Hematopoietic multipotent progenitor cell treated with erythropoietin and hydrocortisone succinate and interleukin-3 and kit ligand, for 15 days (in vitro differentiated cells): ENCODE data around the gene SEMA3B.
A peak's percentile ranks its signal among the peaks of the same experiment; 100 is the strongest.

ENCODE experiments used
- DNase-seq: peaks from one replicate; pipeline ENCODE4 v3.0.0-alpha.2; 2015; ENCODE audit warnings: low spot score

SEMA3B gene

DNA sequence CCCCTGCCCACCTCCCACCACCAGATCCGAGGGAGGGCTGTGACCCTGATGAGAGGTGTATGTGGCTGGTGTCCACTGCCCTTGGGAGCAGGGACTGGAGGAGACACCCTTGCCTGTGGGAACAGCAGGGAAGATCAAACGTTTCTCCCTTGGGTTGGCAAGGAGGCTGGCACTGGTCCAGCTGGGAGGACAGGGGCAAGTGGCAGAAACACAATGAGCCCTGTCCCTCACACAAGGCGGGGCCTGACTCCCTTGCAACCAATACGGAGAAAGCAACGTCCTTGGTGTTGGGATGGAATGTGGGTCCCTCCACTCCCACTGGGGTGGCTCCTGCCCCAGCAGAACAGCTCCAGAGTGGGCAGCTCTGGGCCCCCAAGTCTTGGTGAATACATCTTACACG is 48.4 kb downstream of the SEMA3B start:
- DNase-seq: no peak

DNA sequence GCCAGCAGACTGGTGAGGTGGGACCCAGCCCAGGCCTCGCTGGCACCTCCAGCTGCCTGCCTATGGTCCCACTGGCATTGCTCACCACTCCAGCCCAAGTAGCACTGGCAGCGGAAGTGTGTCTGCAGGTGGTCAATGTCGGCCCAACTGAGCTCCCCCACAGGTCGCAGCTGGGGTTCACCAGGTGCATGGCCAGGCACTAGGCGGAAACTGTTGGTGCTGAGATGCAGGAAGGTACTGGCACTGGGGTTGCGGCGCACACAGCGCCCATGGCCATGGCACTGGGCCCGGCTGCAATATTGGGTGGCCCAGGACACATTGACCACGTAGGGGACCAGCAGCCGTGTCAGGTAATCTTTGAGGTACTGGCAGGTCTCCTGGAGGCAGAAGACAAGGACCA is 49.2 kb downstream of the SEMA3B start:
- no peak for DNase-seq

DNA sequence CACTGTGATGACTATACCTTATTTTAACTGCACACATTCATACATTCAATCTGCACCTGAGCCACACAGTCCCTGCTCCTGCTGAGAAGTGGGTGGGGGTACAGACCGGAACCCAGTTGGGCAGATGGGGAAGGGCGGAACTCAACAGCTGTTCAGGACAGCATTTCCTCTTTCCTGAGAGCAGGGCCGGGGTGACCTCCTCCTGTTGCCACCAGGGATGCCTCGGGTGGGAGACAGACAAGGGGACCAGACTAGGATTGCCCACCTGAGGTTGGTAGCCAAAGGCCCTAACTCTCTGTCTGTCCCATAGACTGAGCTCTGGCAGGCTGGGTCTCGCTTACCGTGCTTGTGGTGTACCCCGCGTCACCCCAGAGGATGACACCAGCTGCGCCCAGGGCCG is 49.7 kb downstream of the SEMA3B start:
- DNase-seq: no peak

- DNase-seq: no peak
Measured at GRCh38 chr3:50319181-50319893, 50.4 kb downstream of the SEMA3B start.

- DNase-seq: no peak
Measured at GRCh38 chr3:50319894-50320625, 51.1 kb downstream of the SEMA3B start.

GRCh38 chr3:50320853-50321335 is 51.9 kb downstream of the SEMA3B start:
- DNase-seq: no peak

GRCh38 chr3:50321336-50322114 is 52.6 kb downstream of the SEMA3B start:
- DNase-seq: peak; percentile 87

DNA sequence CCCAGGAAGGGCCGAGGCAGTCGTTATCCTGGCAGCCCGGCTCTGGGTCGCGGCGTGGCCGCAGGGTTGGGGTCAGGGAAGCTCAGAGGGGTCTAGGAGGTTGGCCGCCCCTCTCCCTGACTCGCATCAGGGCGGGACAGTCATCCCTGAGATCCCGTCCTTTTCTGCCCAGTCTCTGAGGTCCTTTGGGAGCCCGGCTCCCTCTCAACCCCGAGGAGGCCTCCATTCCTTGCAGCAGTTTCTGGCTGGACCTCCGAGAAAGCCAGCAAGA is 53.1 kb downstream of the SEMA3B start:
- no peak for DNase-seq

DNA sequence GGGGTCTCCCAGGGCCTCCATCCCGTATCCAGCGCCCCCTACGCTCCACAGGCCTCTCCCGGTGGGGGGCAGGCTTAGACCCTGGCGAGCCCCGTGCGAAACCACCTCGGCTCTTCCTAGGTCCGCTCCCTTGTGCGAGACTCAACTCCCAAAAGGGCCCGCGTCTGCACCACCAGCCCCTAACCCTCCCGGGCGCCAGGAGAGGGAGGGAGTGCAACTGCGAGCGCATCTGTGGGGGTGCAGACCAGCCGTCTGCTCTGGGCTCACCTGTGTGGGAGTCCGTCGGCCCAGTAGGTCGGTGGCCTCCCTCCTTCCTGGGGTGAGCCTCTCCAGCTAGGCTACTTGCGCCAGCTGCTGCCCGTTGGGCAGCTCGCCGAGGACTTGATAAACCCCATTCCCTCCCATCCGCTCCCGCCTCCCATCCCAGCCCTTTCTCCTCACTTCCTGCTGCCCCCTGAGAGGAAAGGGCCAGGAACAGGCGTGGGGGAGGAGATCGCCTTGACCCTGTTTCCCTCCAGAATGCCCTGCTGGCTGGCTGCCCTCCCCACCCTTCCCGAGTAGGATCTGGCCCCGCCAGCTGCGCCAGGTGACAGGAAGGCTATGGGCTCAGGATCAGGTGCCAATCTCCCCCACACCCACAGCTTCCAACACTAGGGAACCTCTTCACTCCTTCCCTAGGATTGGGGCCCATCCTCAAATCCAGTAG is 53.6 kb downstream of the SEMA3B start, which contains the start of gene HYAL2:
HYAL2 (minus strand) TSS at position 360 of the 706 bp plus-strand sequence. CDS start 2,256 bp downstream, outside the sequence.
- no peak for DNase-seq

DNA sequence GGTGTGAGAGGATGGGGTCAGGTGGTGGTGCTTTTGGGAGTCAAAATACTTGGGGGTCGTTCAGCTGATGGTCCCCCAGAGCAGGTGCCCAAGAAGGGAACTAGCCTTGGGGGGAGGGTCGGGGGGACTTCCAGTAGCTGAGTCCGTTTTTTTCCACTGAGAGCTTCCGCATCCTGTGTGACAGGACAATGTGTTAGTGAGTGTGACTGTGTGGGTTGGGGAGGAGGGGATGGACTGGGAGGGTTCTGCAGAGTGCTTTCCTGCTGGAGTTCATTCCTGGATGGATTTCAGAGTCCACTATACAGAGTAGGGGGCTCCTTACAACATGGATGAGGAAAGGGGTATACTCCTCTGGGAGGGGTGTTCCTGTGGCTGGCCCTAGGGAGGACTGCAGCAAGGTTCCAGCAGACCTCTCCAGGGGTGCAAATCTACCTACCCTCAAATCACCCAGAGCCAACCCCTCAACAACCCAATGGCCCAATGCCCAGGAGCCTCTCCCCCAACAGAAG is 54.2 kb downstream of the SEMA3B start:
- DNase-seq: no peak

- no peak for DNase-seq
Measured at GRCh38 chr3:50323614-50324199, 54.8 kb downstream of the SEMA3B start.

GRCh38 chr3:50324351-50325112 is 55.6 kb downstream of the SEMA3B start:
- peak; percentile 71 for DNase-seq

GRCh38 chr3:50325113-50325480 is 56.1 kb downstream of the SEMA3B start:
- DNase-seq: peak; percentile 40

GRCh38 chr3:50325497-50326181 is 56.7 kb downstream of the SEMA3B start:
- no peak for DNase-seq

GRCh38 chr3:50326182-50326541 is 57.2 kb downstream of the SEMA3B start:
- DNase-seq: no peak

GRCh38 chr3:50327129-50327528 is 58.2 kb downstream of the SEMA3B start:
- no peak for DNase-seq
